NCI-H524 treated with DMSO at 0.1 percent for 48 hours (cell line): ENCODE measurements around the gene ELL.

Source experiments
- DNase-seq: peaks from one replicate; lab custom pipeline; 2025; lab: John Stamatoyannopoulos, UW

ELL gene

DNA sequence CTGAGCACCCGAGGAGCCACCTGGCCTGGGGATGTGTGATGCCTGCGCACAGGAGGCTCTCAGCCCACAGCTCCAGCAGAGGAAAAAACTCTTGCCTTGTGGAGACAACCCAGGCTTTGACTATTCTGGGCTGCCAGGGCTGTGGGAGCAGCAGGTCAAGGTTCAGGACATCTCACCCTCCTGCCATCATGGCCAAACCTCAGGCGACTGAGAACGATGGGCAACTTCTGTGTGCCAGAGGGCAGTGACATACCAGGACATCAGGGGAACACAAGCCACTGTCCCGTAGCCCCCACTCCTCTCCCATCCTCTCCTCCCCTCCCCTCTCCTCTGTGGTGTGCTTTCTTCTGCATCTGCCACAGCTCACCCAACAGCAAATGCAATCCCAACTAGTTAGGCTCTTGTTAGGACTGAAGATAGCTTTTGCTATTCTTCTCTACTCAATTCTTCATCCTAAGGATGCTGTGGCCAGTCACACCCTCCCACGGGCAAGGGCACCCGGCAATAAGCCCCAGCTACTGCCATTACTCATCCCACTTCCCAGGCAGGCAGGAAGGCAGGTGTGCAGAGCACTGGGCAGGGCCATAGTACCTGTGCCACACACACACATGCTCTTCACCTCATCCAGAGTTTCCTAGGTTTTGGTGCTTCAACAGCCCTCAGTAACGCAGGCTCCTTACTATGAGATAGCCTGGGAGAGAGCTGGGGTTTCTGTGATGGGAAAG is 16.8 kb downstream of the ELL start:
- no peak for DNase-seq

DNA sequence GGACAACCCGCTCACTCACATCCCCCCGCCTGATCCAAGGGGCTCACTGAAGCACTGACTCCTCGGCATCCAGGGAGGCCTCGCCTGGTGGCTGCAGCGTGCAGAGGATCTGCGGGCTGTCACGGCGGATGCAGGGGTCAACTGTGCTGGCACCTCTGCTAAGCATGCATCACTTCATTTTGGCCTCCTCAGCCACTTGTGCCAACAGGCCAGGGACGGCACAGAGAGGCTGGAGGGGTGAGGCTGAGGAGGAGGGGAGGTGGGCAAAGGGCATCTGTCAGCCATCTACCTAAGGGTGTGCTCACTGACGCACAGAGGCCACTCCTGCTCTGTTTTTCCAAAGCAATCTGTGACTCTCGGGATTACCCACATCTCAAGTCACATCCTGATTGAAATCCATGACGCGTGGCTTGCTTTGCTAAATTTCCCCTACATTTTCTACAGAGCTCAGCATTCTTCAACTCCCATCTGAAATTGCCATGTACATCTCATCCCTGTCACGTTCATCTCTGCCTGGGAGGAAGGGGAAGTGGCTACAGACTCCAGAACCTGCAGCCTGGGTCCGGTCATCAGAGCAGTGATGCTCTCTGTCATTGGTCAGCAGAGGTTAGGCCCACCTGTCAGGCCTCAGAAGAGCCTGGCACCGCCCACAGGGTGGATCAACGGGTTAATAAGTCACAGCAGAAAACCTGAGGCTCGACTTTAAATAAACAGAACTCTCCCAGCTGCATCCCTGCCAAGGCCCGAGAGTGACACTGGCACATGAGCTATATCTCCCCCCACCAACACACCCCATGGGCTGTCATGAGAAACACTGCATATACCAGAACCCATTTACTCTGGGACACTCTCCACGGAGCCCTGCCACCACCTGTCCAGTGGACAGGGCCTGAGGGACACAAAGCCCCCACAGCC is 17.6 kb downstream of the ELL start:
- DNase-seq: no peak

DNA sequence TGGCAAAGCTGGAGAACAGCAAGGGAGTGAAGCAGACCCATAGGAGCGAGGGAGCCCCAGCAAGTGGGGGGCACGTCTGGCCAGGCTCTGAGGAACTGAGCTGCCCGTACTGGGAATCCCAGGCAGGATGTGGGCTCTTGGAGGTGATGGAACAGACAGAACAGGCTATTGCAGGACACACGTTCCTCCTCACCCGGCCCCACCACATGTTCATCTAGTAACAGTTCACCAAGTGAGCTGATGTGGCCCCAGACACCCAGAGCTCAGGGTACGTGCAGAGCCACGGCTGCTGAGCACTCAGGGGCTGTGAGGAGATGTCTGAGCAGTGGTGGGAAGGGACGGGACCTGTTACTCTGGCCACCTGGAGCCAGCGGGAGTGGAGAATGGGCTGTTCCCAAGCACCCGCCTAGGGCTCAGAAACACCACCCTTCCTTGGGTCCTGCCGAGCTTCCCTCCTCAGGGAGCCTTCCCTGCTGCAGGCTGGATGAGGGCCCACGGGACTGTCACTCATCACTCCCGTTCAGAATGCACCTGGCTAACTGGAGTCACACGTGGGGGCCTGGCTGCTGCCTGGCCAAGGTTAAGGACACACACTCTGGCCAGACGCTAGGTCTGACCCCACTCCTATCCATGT is 18.4 kb downstream of the ELL start:
- DNase-seq: no peak

DNA sequence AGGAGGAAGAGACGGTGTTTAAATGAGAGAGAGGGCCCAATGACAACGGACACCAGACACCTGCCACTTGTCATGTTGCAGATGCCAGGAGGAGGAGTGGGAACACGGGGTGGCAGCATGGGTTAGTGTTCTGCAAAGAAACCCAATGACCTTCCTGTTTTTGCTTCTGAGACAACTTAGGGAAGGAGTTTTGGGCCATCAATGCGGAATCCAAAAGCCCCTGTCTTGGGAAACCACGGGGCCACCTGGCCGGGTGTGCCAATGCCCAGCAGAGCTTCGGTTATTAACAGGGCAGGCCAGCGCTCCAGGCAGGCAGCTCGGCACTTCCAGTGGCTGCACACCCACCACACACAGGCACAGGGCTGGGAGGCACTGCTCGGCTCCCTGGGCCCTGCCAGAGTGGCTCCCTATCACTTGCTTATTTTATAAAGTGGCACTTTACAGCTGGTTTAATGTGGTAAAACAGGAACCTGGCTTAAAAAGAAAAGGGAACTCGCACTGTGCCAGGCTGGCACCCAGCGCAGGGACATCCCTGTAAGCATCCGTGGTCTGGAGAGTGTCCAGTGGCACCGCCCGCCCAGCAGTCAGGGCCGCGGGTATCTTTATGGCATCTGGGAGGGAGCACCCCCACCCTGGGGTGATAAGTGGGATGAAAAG is 19.1 kb downstream of the ELL start:
- DNase-seq: no peak

DNA sequence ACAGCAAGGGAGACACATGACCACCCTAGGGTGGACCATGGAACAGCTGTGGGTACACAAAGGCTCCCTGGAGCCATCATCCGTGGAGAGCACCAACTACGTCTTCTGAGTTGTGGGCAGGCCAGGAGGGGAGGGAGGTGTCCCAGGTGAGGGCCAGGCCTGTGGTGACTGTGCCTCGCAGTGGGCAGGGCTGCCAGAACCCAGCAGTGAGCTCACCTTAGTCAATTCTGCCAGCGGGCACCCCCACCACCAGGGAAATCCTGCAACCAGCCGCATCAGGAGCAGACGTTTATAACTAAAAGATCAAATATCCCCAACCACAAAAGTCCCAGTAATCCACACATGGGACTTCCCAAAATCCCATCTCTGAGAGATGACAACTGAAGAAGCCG is 19.6 kb downstream of the ELL start:
- no peak for DNase-seq

DNA sequence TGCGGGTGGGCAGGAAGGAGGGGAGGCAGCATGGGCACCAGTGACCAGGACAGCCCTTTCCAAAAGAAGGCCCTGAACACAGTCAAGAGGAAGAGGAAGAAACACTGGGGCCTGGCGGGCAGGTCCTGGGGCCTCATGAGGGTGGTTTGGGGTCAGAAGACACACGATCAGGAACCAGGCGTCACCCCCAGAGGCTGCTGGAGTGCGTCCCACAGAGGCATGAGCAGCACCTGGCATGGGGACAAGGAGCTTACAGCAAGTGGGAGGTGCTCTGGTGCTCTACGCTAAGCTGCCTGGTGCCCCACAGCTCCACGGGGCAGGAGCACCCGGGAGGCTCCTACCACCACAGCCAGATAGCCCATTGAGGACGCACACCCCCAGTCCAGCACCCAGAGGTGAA is 20.0 kb downstream of the ELL start:
- DNase-seq: no peak

DNA sequence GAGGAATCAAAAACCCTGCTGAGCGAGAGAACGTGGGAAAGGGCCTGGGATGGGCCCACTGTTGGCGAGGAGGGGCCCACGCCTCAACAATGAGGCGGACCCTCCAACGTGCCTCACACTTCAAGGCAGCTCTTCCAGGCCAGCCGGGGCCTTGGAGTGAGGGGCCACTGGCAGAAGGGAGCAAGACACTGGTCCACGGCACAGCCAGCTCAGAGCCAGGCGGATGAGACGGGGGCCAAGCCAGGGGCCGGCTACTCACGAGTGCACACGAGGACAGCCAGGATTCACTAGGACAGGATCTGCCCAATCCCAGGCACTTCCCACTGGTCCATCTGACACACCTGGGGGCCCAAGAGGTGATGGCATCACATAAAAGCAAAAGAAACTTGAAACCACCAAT is 20.5 kb downstream of the ELL start:
- no peak for DNase-seq

DNA sequence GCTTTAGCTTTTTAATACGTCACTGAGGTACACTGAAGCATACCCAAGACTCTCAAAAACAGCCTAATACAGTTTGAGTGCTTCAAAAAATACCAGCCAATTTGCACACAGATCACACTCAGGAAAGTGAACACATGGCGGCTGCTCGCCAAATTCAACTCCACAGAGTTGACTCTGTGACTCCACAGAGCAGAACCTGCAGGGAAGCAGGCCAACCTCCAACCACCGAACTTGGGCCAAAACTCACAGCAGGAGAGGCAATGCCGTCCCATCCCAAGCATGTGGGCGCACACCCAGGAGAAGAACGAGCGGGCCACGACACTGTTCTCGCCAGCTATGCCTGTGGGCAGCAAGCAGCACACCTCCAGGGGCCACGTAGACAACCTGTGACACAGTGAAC is 21.1 kb downstream of the ELL start:
- DNase-seq: no peak

DNA sequence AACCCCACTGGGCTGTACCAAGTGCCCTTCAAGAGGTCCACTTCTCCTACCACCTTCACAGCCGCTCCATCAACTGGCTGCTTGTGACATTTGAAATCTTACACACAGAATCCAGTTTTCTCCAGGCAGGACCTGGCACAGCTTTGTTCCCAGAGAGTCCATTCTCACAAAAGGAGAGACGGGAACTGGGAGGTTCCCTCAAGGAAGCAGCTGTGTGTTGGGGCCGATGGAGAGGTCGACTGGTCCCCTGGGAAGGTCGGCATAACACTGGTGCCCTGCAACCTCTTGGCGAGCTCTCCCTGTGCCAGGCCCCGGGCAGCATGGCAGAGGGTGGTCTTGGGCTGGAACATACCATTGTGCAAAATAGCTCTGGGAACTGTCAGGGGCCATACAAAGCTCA is 21.5 kb downstream of the ELL start:
- no peak for DNase-seq

DNA sequence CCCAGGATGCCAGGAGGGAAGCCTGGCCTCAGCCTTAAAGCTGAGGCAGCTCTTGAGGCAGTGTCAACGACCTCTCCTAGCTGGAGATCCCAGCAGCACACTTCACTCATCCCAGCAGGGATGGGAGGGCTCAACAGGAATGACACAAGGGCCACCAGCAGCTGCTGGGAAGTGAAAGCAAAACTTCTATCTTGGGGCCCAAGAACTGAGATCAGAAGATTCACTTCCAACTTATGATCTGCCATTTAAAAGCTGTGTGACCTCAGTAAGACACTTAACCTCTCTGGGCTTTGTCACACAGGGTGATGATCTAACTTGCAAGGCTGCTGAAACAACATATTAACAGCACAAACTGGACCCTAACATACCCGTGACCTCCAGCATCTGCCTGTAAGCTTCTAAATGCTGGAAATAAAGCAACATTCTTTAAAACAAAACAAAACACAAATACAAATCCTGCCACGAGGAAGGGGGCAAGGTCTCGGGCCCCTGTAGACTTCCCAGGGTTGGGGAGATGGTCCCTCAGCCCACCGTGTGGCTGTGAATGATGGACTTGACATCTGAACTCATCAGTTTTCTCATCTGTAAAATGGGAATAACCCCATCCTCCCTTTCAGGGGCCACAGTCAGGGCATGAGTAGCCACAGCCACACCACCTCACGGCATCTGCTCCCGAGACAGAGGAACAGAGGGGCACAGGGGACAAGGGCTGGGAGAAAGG is 22.7 kb downstream of the ELL start:
- no peak for DNase-seq

DNA sequence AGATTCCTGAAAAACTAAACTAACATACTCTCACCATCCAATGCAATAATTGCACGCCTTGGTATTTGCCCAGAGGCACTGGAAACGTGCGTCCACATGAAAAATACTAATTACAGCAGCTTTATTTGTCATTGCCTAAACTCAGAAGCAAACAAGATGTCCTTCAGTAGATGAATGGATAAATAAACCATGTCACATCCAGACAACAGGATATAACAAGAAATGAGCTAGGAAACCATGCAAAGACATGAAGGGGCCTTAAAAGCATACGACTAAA is 25.0 kb downstream of the ELL start:
- no peak for DNase-seq

DNA sequence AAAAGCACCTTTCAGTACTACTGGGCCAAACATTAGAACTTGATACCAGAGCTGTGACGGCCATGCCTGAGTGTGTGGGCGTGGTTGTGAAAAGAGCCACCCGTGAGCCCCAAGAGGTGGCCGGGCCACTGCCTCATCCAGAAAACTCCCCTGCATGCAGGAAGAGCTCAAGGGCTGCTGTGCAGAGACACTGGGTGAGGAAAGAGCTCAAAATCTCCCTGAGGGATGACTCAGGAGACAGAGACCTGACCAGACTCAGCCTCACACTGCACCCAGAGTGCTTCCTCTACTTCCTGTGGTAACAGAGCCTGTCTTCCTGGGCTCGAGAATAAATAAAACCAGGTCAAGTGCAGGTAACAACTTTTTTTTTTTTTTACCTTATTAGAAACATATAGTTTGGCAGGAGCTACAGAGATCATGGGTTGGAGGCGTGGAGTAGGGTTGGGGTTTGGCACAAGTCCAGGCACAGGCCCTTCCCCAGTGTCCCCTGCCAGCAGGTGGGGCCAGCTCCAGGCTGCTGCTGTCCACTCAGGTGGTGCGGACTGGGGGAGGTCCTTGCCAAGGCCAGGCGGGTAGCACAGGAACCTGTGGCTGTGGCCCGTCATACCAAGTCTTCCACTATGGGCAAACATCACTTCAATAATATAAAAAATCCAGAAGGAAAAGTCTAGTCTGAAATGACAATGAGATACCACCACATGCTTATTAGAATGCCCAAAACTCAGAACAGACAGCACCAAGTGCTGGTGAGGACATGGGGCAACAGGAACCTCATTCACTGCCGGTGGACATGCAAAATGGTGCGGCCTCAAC is 25.5 kb downstream of the ELL start:
- DNase-seq: no peak

DNA sequence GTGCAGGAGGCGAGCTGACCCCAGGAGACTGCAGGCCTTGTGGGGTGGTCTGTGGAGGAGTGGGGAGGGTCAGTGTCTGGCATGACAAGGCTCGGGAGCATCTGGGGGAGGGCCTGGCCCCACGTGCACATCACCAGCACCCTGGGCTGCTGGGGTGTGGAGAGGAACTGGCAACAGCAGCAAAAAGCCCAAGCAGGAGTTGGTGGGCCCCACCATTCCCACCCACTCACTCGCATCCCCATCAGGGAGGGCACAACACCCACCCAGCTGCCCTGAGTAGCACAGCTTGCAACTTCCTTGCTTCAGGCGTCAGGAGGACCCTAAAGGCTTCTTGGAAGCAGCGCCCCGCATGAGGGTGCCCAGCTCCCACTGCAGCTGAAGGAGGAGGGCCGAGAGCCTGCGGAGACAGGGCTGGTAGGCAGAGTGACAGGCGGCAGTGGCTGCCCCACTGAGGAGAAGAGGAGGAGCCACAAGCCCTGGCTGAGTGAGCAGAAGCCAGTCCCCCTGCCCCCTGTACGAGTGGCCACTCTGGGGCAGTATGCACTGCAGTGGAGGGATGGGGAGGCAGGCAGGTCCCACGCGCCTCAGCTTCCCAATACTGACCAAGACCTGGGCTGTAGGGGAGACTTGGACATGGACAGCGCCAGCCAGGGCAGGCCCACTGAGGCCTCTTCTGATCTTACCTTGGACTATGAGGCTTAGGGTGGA is 26.5 kb downstream of the ELL start:
- DNase-seq: no peak

DNA sequence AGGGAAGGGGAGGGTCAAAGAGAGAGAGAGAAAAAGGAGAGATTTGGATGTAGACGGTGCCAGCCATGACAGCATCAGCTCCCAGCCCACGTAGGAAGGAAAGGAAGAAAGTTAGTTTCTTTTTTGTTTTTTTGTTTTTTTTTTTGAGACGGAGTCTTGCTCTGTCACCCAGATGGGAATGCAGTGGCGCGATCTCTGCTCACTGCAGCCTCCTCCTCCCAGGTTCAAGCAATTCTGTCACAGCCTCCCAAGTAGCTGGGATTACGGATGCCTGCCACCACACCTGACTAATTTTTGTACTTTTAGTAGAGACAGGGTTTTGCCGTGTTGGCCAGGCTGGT is 27.6 kb downstream of the ELL start:
- DNase-seq: no peak

DNA sequence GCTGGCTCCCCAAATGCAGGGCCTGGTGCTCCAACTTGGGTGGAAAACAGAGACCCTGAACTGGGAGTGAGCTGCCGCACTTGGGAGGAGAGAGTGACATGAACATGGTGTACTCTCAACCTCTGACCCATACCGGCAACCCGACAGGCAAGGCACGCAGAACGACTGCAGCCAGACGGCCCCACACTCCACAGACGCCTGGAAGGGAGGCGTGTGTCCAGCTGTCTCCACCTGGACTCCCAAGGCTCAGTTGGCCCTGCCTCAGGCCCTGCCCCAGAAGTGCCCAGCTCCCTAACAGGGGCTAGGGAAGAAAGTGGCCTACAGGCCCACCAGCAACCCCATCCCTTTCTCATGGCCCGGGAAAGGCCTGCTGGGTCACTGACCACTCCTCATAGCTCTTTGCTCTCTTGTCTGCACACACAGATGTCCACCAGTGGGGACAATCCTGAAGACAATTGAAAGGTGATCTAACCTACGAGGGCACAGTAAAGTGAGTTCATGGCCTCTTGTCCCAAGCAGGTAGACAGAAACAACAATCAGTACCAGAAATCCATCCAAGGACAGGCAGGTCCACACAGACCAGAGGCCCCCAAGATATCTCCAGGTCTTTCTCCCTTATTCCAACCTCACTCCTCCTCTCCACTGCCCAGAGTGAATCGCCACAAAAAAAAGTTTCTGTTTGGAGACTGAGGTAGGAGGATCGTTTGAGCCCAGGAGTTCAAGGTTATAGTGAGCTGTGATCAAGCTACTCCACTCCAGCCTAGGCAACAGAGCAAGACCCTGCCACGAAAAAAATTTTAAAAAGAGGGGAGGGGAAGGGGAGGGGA is 28.2 kb downstream of the ELL start:
- DNase-seq: no peak

DNA sequence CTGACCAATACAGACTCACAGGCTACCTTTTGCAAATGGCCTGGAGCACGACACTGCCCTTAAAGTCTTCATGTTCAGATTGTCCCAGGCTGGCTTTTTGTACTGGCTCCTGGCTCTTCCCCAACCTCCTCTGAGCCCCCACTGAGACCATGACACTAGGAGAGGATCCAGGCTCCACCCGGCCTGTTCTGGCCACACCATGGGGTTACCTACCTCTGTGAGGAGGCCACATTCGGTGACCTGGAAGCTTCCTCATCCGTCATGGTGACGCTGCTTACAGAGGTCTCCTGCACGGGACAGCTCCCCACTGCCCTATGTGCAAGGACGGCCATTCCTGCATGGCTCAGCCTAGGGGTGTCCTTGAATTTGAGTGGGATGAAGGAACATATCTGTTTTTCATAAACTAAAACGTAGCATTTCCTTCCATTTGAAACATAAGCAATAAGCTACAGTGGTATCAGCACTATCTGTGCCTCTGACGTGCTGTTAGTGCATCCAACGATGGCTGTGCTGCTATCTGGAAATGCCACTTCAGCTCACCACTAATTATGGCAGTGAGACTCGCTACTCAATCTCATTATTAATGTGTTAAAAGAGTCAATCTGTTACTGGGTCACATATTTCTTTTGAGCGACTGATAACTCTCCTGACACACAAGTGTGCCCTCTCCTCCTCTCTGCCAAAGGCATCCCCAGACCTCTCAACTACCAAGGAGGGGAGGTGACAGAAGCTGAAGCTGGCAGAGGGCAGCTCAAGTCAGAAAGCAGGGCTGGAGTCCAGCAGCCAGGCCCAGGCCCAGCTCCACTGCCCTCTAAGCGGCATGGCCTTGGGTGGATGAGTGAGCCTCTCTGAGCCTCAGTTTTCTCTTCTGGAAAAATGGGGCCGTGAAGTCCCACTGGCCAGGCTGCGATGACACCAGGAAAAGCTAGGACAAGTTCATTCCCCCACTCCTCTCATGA is 29.6 kb downstream of the ELL start:
- no peak for DNase-seq

DNA sequence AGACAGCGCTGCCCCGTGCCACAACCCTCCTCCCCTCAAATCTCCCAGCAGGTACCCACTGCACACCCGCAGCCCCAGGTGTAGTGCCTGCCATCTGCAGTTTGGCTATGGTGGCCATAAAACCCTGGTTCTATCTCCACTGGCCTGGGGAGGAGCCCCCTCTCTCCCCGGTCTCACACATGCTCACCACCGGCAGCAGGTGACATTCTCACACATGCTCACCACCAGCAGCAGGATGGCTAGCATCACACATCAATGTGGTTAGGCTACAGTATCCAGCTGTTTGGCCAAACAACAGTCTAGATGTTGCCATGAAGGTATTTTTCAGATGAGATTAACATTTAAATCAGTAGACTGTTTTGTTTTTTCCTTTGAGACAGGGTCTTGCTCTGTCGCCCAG is 31.1 kb downstream of the ELL start:
- no peak for DNase-seq

DNA sequence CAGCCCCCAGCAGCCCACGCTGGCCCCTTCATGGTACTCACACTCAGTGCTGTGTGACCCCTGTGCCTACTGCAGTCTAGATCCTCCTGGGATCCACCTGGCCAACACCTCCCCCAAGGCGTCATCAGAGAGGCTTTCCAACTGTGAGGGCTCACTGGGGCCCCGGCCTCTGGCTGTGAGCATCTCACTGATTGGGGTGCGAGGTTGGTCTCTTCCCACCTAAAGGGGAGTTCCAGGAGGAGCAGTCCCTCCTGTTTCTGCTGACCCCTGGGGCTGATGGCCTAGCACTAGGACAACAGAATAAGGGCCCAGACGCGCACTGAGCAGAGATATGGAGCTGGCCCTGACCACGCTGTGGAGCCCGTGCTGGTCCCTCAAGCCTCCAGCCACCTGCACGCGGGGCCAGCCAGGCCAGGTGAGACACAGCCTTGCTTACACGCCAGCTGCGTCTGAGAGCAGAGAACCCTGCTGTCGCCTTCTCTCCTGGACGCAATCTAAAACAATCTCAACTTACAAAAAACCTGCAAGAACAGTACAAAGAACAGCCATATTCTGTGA is 32.2 kb downstream of the ELL start:
- DNase-seq: no peak
